GM13977 (cell line): ENCODE measurements around the gene ZFAND2B.

ENCODE experiments used
- DNase-seq: peaks from one replicate; pipeline ENCODE4 v3.0.0; 2012; ENCODE audit warnings: low spot score
- CTCF ChIP-seq: IDR thresholded peaks from 2 replicates; pipeline ENCODE4 v1.5.1; 2012; ENCODE audit warnings: mild to moderate bottlenecking, control low read depth; ENCODE audit not compliant: insufficient read depth; ENCODE audit errors: extremely low read depth, missing control alignments
- in situ Hi-C: fragments of 300-500 bp; cut with MboI; formaldehyde crosslinking; loops from one replicate; pipeline ENCODE4 v1.12.0; 2022; ENCODE audit warnings: low sequenced_read_pairs, low pct_unique_long_range_greater_than_20kb, mixed read lengths, inconsistent platforms; ENCODE audit not compliant: unreplicated experiment

The ZFAND2B gene

GRCh38 chr2:219210886-219211362 lies 4.3 kb downstream of the ZFAND2B start:
- DNase-seq = no peak
- in situ Hi-C loops = no loop called here
- no peak for TF ChIP-seq CTCF

- in situ Hi-C loops = no loop called here
- DNase-seq = no peak
- no peak for TF ChIP-seq CTCF
Measured at GRCh38 chr2:219213026-219213415, 6.4 kb downstream of the ZFAND2B start.

DNA sequence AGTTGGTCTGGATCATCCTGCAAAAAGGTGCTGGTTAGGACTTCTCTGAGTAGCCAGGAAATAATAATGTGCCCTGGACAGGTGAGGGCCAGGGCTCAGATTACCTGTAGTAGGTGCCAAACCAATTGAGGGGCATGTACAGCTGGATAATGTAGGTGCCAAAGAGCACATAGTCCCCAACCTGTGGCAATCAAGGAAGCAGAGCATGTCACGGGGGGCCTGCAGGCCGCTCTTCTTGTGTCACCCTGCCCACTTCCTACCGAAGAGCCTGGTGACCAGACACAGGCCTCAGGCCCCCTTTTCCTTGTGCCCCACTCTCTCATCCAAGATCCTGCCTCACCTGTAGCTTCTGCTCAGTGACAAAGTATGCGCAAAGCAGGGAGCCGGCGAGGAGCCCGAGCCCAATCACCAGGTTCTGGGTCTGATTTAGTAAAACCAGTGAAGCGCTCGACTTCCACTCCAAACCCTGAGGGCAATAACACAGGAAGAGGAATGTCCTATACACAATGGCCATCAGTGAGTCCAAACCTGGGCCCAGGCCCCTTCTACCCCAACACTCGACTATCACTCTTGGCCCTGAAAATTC lies 7.0 kb downstream of the ZFAND2B start:
- TF ChIP-seq CTCF = no peak
- DNase-seq = no peak
- in situ Hi-C loops = no loop called here

GRCh38 chr2:219214141-219214540 lies 7.6 kb downstream of the ZFAND2B start:
- in situ Hi-C loops = no loop called here
- no peak for TF ChIP-seq CTCF
- DNase-seq = no peak

DNA sequence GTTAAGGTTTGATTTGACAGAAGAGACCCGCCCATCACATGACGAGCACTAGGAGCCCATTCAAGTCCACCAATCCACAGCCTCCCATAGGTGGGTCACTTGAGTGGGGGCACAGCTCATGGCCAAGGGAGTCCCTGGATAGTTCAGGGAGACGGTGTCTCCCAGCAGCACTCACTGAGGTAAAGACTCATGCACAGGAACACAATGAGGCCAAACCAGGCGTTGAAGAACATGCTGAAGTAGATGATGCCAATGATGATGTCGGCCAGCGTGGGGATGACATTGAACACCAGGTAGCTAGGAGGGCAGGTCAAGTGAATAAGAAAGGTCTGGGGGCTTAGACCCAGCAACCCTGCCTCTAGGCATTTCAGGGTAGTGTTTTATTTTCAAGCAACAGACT lies 8.2 kb downstream of the ZFAND2B start:
- TF ChIP-seq CTCF = no peak
- in situ Hi-C loops = no loop called here

GRCh38 chr2:219215871-219216534 lies 9.4 kb downstream of the ZFAND2B start:
- no peak for TF ChIP-seq CTCF
- no peak for DNase-seq
- in situ Hi-C loops = no loop called here

More for the DNA sequence above, 8.2 kb downstream of the ZFAND2B start:
- DNase-seq = no peak
